Activated T-helper 17 cell treated with anti-CD3 and anti-CD28 coated beads, Interleukin-2, amount 50 U/mL, for 72 hours (primary cell): ENCODE data around the gene FAAH. TPM values are rescaled to one million over a fixed set of nuclear protein-coding genes. Genes with fewer than 3 reads are reported as not detected.

Source experiments
- ATAC-seq: fragments of 150-1000 bp; cut with Tn5 transposase; replicated peaks from 2 replicates; pipeline ENCODE4 v1.10.0; 2021; ENCODE audit warnings: mild to moderate bottlenecking, moderate library complexity
- H3K27ac Mint-ChIP-seq: one replicate; pipeline ENCODE4 v1.8.0; 2022; ENCODE audit warnings: mixed read lengths
- H3K27me3 Mint-ChIP-seq: one replicate; pipeline ENCODE4 v1.8.0; 2022; ENCODE audit warnings: mixed read lengths
- H3K36me3 Mint-ChIP-seq: one replicate; pipeline ENCODE4 v1.8.0; 2022; ENCODE audit warnings: low read depth, mild to moderate bottlenecking, mixed read lengths
- H3K4me1 Mint-ChIP-seq: one replicate; pipeline ENCODE4 v1.8.0; 2022; ENCODE audit warnings: mixed read lengths
- H3K4me3 Mint-ChIP-seq: one replicate; pipeline ENCODE4 v1.8.0; 2022; ENCODE audit warnings: mild to moderate bottlenecking, mixed read lengths
- H3K9me3 Mint-ChIP-seq: one replicate; pipeline ENCODE4 v1.8.0; 2022; ENCODE audit warnings: mixed read lengths
- total RNA-seq, 2 donors: library from RNA; stranded (reverse); gene quantifications; one replicate each; pipeline ENCODE4 v1.2.3, GENCODE V29; 2022

FAAH gene
- total RNA-seq, 2 donors from 2014 or later, result 2.1 to 5.6 TPM

DNA sequence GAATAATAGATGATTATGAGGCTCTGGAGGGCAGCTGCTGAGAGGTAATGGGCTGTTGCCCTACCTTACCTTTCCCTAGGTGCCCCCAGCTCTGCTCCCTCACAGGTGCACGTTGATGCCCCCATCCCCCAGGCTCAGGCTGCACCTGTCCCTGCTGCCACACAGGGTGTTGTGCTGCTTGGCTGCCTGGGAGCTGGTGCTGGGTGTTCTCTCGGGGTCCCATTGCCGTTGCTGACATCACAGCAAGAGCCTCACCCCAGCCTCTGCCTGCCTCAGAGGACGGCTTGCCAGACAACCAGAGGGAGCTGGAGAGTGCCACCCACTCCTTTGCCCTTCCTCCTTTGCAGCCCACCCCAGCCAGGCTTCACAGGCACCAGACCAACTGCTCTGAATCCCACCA lies 64.1 kb downstream of the FAAH start:
- H3K9me3 Mint-ChIP-seq, result no peaks in the 10 kb centered on the region
- no peak overlapping the region for H3K4me3 Mint-ChIP-seq
- H3K27ac Mint-ChIP-seq, result no peak overlapping the region
- no peaks in the 10 kb centered on the region for H3K36me3 Mint-ChIP-seq
- ATAC-seq, result no peak
- no peaks in the 10 kb centered on the region for H3K4me1 Mint-ChIP-seq
- peaks cover 33% of the 10 kb centered on the region for H3K27me3 Mint-ChIP-seq

DNA sequence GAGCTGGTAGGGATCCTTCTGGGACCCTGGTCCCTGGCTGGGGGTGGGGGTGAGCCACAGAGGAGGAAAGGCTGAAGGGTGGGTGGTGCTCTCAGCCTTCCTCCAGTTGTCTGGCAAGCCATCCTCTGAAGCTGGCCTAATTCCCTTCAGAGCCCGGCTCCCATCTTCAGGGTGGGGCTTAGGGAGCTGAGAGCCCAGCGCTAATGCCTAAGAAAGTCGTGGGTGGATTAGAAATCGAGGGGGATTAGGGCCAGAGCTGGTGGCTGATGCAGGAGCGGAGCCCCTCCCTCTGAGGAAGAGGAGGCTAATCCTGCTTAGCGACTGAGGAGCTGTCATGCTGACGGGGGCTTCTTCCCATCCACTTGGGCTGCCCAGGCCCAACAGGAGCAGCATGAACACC lies 64.7 kb downstream of the FAAH start:
- Mint-ChIP-seq H3K36me3 (no peaks in the 10 kb centered on the region), H3K4me1 (no peaks in the 10 kb centered on the region), H3K4me3 (no peak overlapping the region)

GRCh38 chr1:46459315-46459714 lies 65.2 kb downstream of the FAAH start:
- Mint-ChIP-seq H3K9me3 (no peaks in the 10 kb centered on the region), H3K36me3 (no peaks in the 10 kb centered on the region), H3K27me3 (peaks cover 36% of the 10 kb centered on the region), H3K27ac (no peak overlapping the region), H3K4me1 (no peaks in the 10 kb centered on the region), H3K4me3 (no peak overlapping the region)
- ATAC-seq, result no peak

More for the DNA sequence above, 64.7 kb downstream of the FAAH start:
- no peak for ATAC-seq
- Mint-ChIP-seq H3K9me3 (no peaks in the 10 kb centered on the region), H3K27ac (no peak overlapping the region), H3K27me3 (peaks cover 35% of the 10 kb centered on the region)

GRCh38 chr1:46461017-46461808 lies 67.1 kb downstream of the FAAH start:
- H3K4me3 Mint-ChIP-seq, result no peak overlapping the region
- H3K36me3 Mint-ChIP-seq, result no peaks in the 10 kb centered on the region
- no peak for ATAC-seq
- H3K27ac Mint-ChIP-seq, result no peak overlapping the region
- no peaks in the 10 kb centered on the region for H3K9me3 Mint-ChIP-seq
- peaks cover 41% of the 10 kb centered on the region for H3K27me3 Mint-ChIP-seq
- no peaks in the 10 kb centered on the region for H3K4me1 Mint-ChIP-seq

- H3K9me3 Mint-ChIP-seq, result no peaks in the 10 kb centered on the region
- no peak overlapping the region for H3K4me3 Mint-ChIP-seq
- H3K27ac Mint-ChIP-seq, result no peak overlapping the region
- H3K36me3 Mint-ChIP-seq, result no peaks in the 10 kb centered on the region
- ATAC-seq, result no peak
- peaks cover 2% of the 10 kb centered on the region for H3K4me1 Mint-ChIP-seq
- peaks cover 42% of the 10 kb centered on the region for H3K27me3 Mint-ChIP-seq
Observed at GRCh38 chr1:46461809-46462448, 67.8 kb downstream of the FAAH start.

Other genes starting within 250 kb of the FAAH start
- gene TSPAN1, start 219.2 kb upstream of the FAAH start, total RNA-seq, result not detected
- gene P3R3URF, start 217.8 kb upstream of the FAAH start, total RNA-seq, result not detected
- 10 to 100 TPM; 36.0 to 40.6 TPM for gene POMGNT1, start 195.9 kb upstream of the FAAH start, total RNA-seq
- gene LURAP1, start 191.0 kb upstream of the FAAH start, total RNA-seq, result under 1 TPM in 1 of 2 donors, not detected in 1; 0.24 TPM
- 10 to 100 TPM; 50.8 to 56.5 TPM for gene RAD54L, start 146.6 kb upstream of the FAAH start, total RNA-seq
- gene LRRC41, start 90.7 kb upstream of the FAAH start, total RNA-seq, result 10 to 100 TPM; 30.1 to 37.7 TPM
- gene UQCRH, start 90.6 kb upstream of the FAAH start, total RNA-seq, result 100 to 1,000 TPM; 272 to 374 TPM
- 10 to 100 TPM; 23.3 to 24.5 TPM for gene NSUN4, start 53.5 kb upstream of the FAAH start, total RNA-seq
- under 1 TPM; 0.43 to 0.58 TPM for gene DMBX1, start 95.5 kb downstream of the FAAH start, total RNA-seq
- gene KNCN, start 157.3 kb downstream of the FAAH start, total RNA-seq, result not detected
- 10 to 100 TPM; 59.2 to 83.7 TPM for gene MKNK1, start 210.0 kb downstream of the FAAH start, total RNA-seq
- gene MOB3C, start 222.5 kb downstream of the FAAH start, total RNA-seq, result 10 to 100 TPM; 13.7 to 20.9 TPM